Astrocyte (in vitro differentiated cells and primary cell): ENCODE data around the gene CDK6. TPM values are rescaled to one million over a fixed set of nuclear protein-coding genes. Genes with fewer than 3 reads are reported as not detected.
A peak's percentile ranks its signal among the peaks of the same experiment; 100 is the strongest.

ENCODE experiments used
- DNase-seq: peaks from one replicate; pipeline ENCODE4 v3.0.0-alpha.2; 2010; ENCODE audit warnings: low read depth
- FAIRE-seq: peaks from 2 replicates; lab custom pipeline; 2011; peaks lifted over from hg19 to GRCh38; lab: Jason Lieb, UNC
- H2AFZ ChIP-seq: 2 replicates; pipeline ENCODE4 v1.6.0; 2012; ENCODE audit warnings: low read depth, low read length, inconsistent platforms
- H3K27ac ChIP-seq: 2 replicates; pipeline ENCODE4 v1.5.1; 2011; ENCODE audit warnings: low read depth, low read length, inconsistent platforms
- H3K27me3 ChIP-seq: 2 replicates; pipeline ENCODE4 v1.6.0; 2011; ENCODE audit warnings: low read length, inconsistent platforms; ENCODE audit not compliant: insufficient read depth
- H3K36me3 ChIP-seq: 2 replicates; pipeline ENCODE4 v1.5.1; 2011; ENCODE audit warnings: low read length, inconsistent platforms; ENCODE audit not compliant: insufficient read depth
- H3K4me1 ChIP-seq: 2 replicates; pipeline ENCODE4 v1.5.1; 2011; ENCODE audit warnings: low read length, inconsistent platforms; ENCODE audit not compliant: insufficient read depth
- H3K4me2 ChIP-seq: 2 replicates; pipeline ENCODE4 v1.6.0; 2012; ENCODE audit warnings: low read length, inconsistent platforms
- H3K4me3 ChIP-seq: 2 replicates; pipeline ENCODE4 v1.5.1; 2011; ENCODE audit warnings: low read depth, mild to moderate bottlenecking, low read length, inconsistent platforms; ENCODE audit not compliant: insufficient read depth
- H3K79me2 ChIP-seq: 2 replicates; pipeline ENCODE4 v1.6.0; 2012; ENCODE audit warnings: mild to moderate bottlenecking, low read length, inconsistent platforms; ENCODE audit not compliant: insufficient read depth
- H3K9ac ChIP-seq: 2 replicates; pipeline ENCODE4 v1.6.0; 2012; ENCODE audit warnings: mild to moderate bottlenecking, low read length, inconsistent platforms
- H3K9me3 ChIP-seq: 2 replicates; pipeline ENCODE4 v1.5.1; 2012; ENCODE audit warnings: low read depth, mild to moderate bottlenecking, low read length, inconsistent platforms; ENCODE audit not compliant: insufficient read depth
- H4K20me1 ChIP-seq: 2 replicates; pipeline ENCODE4 v1.6.0; 2012; ENCODE audit warnings: low read length, inconsistent platforms; ENCODE audit not compliant: insufficient read depth
- H3K27ac Mint-ChIP-seq: one replicate; pipeline ENCODE4 v1.8.0; 2021; ENCODE audit warnings: mild to moderate bottlenecking, mixed read lengths; ENCODE audit not compliant: unreplicated experiment
- H3K27me3 Mint-ChIP-seq: one replicate; pipeline ENCODE4 v1.8.0; 2021; ENCODE audit warnings: low read depth, mixed read lengths; ENCODE audit not compliant: unreplicated experiment
- H3K36me3 Mint-ChIP-seq: one replicate; pipeline ENCODE4 v1.8.0; 2021; ENCODE audit warnings: low read depth, mixed read lengths; ENCODE audit not compliant: unreplicated experiment
- H3K4me1 Mint-ChIP-seq: one replicate; pipeline ENCODE4 v1.8.0; 2021; ENCODE audit warnings: low read depth, mixed read lengths; ENCODE audit not compliant: unreplicated experiment
- H3K4me3 Mint-ChIP-seq: one replicate; pipeline ENCODE4 v1.8.0; 2021; ENCODE audit warnings: mild to moderate bottlenecking, moderate library complexity, mixed read lengths; ENCODE audit not compliant: unreplicated experiment
- H3K9me3 Mint-ChIP-seq: one replicate; pipeline ENCODE4 v1.8.0; 2021; ENCODE audit warnings: mild to moderate bottlenecking, mixed read lengths; ENCODE audit not compliant: unreplicated experiment
- EZH2 ChIP-seq: IDR thresholded peaks from 2 replicates; pipeline ENCODE4 v1.6.1; 2012; ENCODE audit warnings: mild to moderate bottlenecking, low read length, inconsistent platforms; ENCODE audit not compliant: insufficient read depth
- total RNA-seq: library from RNA; stranded (reverse); gene quantifications from 2 replicates; pipeline ENCODE4 v1.2.1, GENCODE V29; 2021
- TF ChIP-seq, protein P1 (sequence below): IDR thresholded peaks from 2 replicates; pipeline ENCODE4 v1.5.1; 2011; ENCODE audit warnings: low read depth, mild to moderate bottlenecking, inconsistent platforms, low read length, moderate library complexity; ENCODE audit not compliant: insufficient read depth

CDK6 gene
- total RNA-seq, 1 donor from 2014 or later: 160 TPM

GRCh38 chr7:92633211-92633906 lies 203.0 kb downstream of the CDK6 start:
- H3K79me2 ChIP-seq: peaks cover 55% of the 10 kb centered on the region
- H3K9me3 Mint-ChIP-seq: peaks cover 2% of the 10 kb centered on the region
- H3K27me3 Mint-ChIP-seq: no peaks in the 10 kb centered on the region
- H3K4me3 ChIP-seq: peak overlapping the region; percentile 5
- peak overlapping the region; percentile 95 for H3K27ac ChIP-seq
- peaks cover 13% of the 10 kb centered on the region for H3K36me3 Mint-ChIP-seq
- no peaks in the 10 kb centered on the region for H3K9me3 ChIP-seq
- H3K36me3 ChIP-seq: peaks cover 1% of the 10 kb centered on the region
- peak overlapping the region; percentile 86 for H3K27ac Mint-ChIP-seq
- DNase-seq: peak; percentile 99
- peaks cover 45% of the 10 kb centered on the region for H3K4me1 Mint-ChIP-seq
- peak; percentile 100 for FAIRE-seq
- H3K4me1 ChIP-seq: peaks cover 42% of the 10 kb centered on the region
- H3K4me3 Mint-ChIP-seq: no peak overlapping the region
- no peaks in the 10 kb centered on the region for H4K20me1 ChIP-seq
- peak overlapping the region; percentile 60 for H3K9ac ChIP-seq
- peak overlapping the region; percentile 71 for H3K4me2 ChIP-seq
- H3K27me3 ChIP-seq: no peaks in the 10 kb centered on the region
- H2AFZ ChIP-seq: no peak overlapping the region
- TF ChIP-seq, protein P1, sequence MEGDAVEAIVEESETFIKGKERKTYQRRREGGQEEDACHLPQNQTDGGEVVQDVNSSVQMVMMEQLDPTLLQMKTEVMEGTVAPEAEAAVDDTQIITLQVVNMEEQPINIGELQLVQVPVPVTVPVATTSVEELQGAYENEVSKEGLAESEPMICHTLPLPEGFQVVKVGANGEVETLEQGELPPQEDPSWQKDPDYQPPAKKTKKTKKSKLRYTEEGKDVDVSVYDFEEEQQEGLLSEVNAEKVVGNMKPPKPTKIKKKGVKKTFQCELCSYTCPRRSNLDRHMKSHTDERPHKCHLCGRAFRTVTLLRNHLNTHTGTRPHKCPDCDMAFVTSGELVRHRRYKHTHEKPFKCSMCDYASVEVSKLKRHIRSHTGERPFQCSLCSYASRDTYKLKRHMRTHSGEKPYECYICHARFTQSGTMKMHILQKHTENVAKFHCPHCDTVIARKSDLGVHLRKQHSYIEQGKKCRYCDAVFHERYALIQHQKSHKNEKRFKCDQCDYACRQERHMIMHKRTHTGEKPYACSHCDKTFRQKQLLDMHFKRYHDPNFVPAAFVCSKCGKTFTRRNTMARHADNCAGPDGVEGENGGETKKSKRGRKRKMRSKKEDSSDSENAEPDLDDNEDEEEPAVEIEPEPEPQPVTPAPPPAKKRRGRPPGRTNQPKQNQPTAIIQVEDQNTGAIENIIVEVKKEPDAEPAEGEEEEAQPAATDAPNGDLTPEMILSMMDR: no peak
- TF ChIP-seq EZH2: no peak

DNA sequence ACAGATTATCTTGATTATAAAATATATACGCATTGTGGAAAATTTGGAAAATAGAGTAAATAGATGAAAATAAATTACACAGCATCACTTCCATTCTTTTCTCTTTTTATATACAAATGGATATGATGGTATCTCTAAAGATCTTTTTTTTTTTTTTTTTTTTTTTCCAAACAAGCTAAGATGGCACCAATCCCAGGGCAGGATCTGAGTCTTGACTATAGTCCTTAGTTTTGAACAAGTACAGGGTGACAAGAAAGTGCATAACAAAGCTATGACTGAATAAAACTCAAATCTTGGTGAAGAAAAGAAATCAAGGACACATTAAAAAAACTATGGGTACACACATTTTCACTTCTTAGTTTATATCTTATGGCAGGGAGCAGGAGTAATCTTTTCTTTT lies 203.6 kb downstream of the CDK6 start:
- peak overlapping the region; percentile 86 for H3K27ac Mint-ChIP-seq
- H3K4me3 Mint-ChIP-seq: no peak overlapping the region

More for the DNA sequence above, 203.6 kb downstream of the CDK6 start:
- H3K4me3 ChIP-seq: peak overlapping the region; percentile 5
- H3K27ac ChIP-seq: peak overlapping the region; percentile 95
- H3K36me3 Mint-ChIP-seq: peaks cover 15% of the 10 kb centered on the region
- H2AFZ ChIP-seq: no peak overlapping the region
- H3K79me2 ChIP-seq: peaks cover 55% of the 10 kb centered on the region
- DNase-seq (no peak), FAIRE-seq (no peak)
- H3K9me3 Mint-ChIP-seq: peaks cover 2% of the 10 kb centered on the region
- peaks cover 45% of the 10 kb centered on the region for H3K4me1 Mint-ChIP-seq
- no peak for TF ChIP-seq EZH2
- TF ChIP-seq, protein P1: no peak
- no peaks in the 10 kb centered on the region for H3K9me3 ChIP-seq
- H3K27me3 ChIP-seq: no peaks in the 10 kb centered on the region
- H3K4me1 ChIP-seq: peaks cover 42% of the 10 kb centered on the region
- no peaks in the 10 kb centered on the region for H3K27me3 Mint-ChIP-seq
- H3K9ac ChIP-seq: peak overlapping the region; percentile 60
- H3K36me3 ChIP-seq: peaks cover 3% of the 10 kb centered on the region
- H4K20me1 ChIP-seq: no peaks in the 10 kb centered on the region
- H3K4me2 ChIP-seq: peak overlapping the region; percentile 71
